Activated naive CD4-positive, alpha-beta T cell treated with anti-CD3 and anti-CD28 coated beads, Interleukin-2, amount 50 U/mL, for 72 hours (primary cell): ENCODE data around the gene NREP. TPM values are rescaled to one million over a fixed set of nuclear protein-coding genes. Genes with fewer than 3 reads are reported as not detected.
"Not testable (repeated sequence)": the region's sequence is repeated elsewhere in the genome, so short reads cannot be mapped to it uniquely, and the experiment has no call there.

Experiments
- ATAC-seq, 2 donors: fragments of 150-1000 bp; cut with Tn5 transposase; 2 replicates each; pipeline ENCODE4 v1.10.0; 2021; ENCODE audit warnings: mild to moderate bottlenecking in 2 of 2, moderate library complexity in 2 of 2
- DNase-seq, 2 donors: peaks; one replicate each; pipeline ENCODE4 v3.0.0; 2021 to 2022; ENCODE audit warnings: low spot score in 2 of 2
- H3K27ac Mint-ChIP-seq, 2 donors: one replicate each; pipeline ENCODE4 v1.8.0; 2022; ENCODE audit warnings: mild to moderate bottlenecking in 2 of 2, mixed read lengths in 2 of 2
- H3K36me3 Mint-ChIP-seq, 2 donors: one replicate each; pipeline ENCODE4 v1.8.0; 2022; ENCODE audit warnings: mixed read lengths in 2 of 2
- H3K9me3 Mint-ChIP-seq, 2 donors: one replicate each; pipeline ENCODE4 v1.8.0; 2022; ENCODE audit warnings: mixed read lengths in 2 of 2
- total RNA-seq, 2 donors: library from RNA; stranded (reverse); gene quantifications; one replicate each; pipeline ENCODE4 v1.2.3, GENCODE V29; 2022

Gene NREP
- total RNA-seq, 2 donors from 2014 or later: 7.7 to 28.7 TPM

GRCh38 chr5:111728941-111729340, 28.1 kb downstream of the NREP start:
- Mint-ChIP-seq H3K36me3 (peaks cover 0 to 30% of the 10 kb centered on the region in 2 donors), H3K27ac (no peak overlapping the region), H3K9me3 (no peaks in the 10 kb centered on the region)
- ATAC-seq: no peak
- DNase-seq: no peak

GRCh38 chr5:111726986-111727385, 30.0 kb downstream of the NREP start:
- Mint-ChIP-seq H3K36me3 (peaks cover 0 to 24% of the 10 kb centered on the region in 2 donors), H3K9me3 (no peaks in the 10 kb centered on the region), H3K27ac (no peak overlapping the region)
- ATAC-seq (no peak), DNase-seq (no peak)

- ATAC-seq: no peak
Observed at GRCh38 chr5:111722140-111722539, 34.9 kb downstream of the NREP start.

DNA sequence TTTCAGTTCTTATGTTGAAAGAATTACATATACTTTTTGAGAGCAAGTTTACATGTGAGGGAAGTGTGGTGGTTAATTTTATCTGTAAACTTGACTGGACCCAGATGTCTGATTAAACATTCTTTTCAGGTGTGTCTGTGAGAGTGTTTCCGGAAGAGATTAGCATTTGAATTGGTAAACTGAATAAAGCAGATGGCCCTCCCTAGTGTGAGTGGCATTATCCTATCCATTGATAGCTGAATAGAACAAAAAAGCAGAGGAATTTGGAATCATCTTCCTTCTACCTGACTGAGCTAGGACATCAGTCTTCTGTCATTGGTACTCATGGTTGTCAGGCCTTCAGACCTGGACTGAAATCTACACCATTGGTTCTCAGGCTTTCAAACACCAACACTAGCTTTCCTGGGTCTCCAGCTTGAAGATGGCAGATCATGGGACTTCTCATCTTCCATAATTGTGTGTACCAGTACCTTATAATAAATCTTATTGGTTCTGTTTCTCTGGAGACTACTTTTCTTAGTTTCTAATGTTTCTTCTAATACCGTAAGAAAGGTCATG, 36.6 kb downstream of the NREP start:
- no peak for ATAC-seq
- Mint-ChIP-seq H3K36me3 (peaks cover 0 to 12% of the 10 kb centered on the region in 2 donors), H3K27ac (no peak overlapping the region), H3K9me3 (peaks cover 5 to 6% of the 10 kb centered on the region in 2 donors)
- DNase-seq: no peak

More at GRCh38 chr5:111722140-111722539, 34.9 kb downstream of the NREP start:
- Mint-ChIP-seq H3K36me3 (peaks cover 0 to 4% of the 10 kb centered on the region in 2 donors), H3K9me3 (no peaks in the 10 kb centered on the region), H3K27ac (no peak overlapping the region)
- no peak for DNase-seq

DNA sequence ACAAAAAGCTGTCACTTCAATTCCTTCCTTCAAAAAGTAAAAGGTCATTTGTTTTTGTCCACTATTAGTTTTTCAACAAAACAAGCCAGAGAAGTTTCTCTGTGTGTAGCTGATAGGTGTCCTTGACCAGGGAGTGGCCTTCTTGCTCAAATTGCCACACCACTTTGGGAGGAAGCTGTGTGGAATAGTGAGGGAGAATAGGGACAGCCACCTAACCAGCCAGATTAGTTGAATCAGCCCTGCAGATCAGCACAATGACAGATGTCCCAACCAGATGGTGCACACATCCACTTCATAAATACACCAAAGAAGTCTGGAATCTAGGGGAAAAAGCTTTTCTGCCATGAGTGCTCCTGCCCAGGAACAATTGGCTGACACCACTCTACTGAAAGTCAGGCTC, 37.2 kb downstream of the NREP start:
- DNase-seq (no peak), ATAC-seq (no peak)
- peaks cover 8 to 10% of the 10 kb centered on the region in 2 donors for H3K9me3 Mint-ChIP-seq
- no peak overlapping the region for H3K27ac Mint-ChIP-seq
- peaks cover 0 to 16% of the 10 kb centered on the region in 2 donors for H3K36me3 Mint-ChIP-seq

GRCh38 chr5:111716789-111717188, 40.2 kb downstream of the NREP start:
- peaks cover 13 to 20% of the 10 kb centered on the region in 2 donors for H3K9me3 Mint-ChIP-seq
- H3K27ac Mint-ChIP-seq, DNase-seq, ATAC-seq: not testable (repeated sequence)
- H3K36me3 Mint-ChIP-seq: peaks cover 8 to 31% of the 10 kb centered on the region in 2 donors

- ATAC-seq: no peak
- H3K27ac Mint-ChIP-seq: no peak overlapping the region
- H3K9me3 Mint-ChIP-seq: peaks cover 0 to 6% of the 10 kb centered on the region in 2 donors
- DNase-seq: no peak
- H3K36me3 Mint-ChIP-seq: no peaks in the 10 kb centered on the region
Observed at GRCh38 chr5:111707630-111708164, 49.3 kb downstream of the NREP start.

GRCh38 chr5:111706345-111706744, 50.6 kb downstream of the NREP start:
- Mint-ChIP-seq H3K9me3 (no peaks in the 10 kb centered on the region), H3K27ac (no peak overlapping the region), H3K36me3 (no peaks in the 10 kb centered on the region)
- ATAC-seq: no peak
- DNase-seq: no peak

DNA sequence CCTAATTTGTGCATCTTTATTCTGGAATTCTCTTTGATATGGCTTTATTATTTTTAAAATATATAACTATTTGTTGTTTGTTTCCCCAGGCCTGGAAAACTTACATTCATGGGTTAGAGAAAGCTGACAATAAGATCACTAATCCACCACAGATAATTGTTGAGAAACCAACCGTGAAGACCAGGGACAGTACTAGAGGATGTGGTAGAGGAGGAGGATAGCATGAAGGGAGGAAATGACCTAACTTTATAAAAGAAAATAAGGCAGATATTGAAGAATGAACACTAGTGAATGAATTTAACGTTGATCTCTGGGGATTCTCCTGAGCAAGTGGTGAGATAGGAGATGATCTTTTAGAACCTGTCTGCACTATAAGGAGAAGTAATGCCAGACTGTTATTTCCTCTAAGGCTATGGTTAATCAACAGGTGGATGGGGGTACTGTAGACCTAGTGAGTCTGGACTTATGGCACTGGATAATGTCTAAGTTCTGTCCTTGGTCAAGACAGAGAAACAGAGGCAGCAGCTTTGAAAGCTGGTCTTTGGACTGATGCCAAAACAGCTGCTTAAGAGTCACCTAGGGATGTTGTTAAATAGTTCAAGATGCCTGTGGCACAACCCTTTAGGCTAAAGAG, 52.4 kb downstream of the NREP start:
- H3K9me3 Mint-ChIP-seq: no peaks in the 10 kb centered on the region
- ATAC-seq: no peak
- no peak overlapping the region for H3K27ac Mint-ChIP-seq
- H3K36me3 Mint-ChIP-seq: no peaks in the 10 kb centered on the region
- no peak for DNase-seq

DNA sequence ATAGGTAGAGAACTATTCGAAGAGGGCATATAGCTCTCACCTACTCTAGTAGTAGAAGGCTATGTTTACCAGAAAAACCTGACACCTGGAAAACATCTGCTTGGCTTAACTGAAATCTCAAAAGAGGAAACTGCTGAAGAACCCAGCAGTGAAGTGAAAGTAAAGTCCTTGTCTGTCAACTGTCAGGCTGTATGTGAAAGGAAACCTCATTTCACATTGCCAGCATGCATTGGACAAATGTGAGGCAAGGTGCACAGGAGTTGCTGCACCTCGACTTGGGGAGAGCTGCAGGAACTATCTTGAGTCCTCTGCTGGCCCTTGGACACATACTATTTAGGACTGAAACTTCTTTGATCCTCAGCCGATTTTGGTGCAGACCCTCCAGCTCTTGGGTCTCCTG, 53.3 kb downstream of the NREP start:
- no peaks in the 10 kb centered on the region for H3K36me3 Mint-ChIP-seq
- H3K9me3 Mint-ChIP-seq: no peaks in the 10 kb centered on the region
- H3K27ac Mint-ChIP-seq: no peak overlapping the region
- DNase-seq (no peak), ATAC-seq (peak in 1 of 2 donors; percentile 29)

GRCh38 chr5:111699976-111700375, 57.0 kb downstream of the NREP start:
- H3K27ac Mint-ChIP-seq: no peak overlapping the region
- H3K36me3 Mint-ChIP-seq: no peaks in the 10 kb centered on the region
- no peaks in the 10 kb centered on the region for H3K9me3 Mint-ChIP-seq
- no peak for ATAC-seq
- no peak for DNase-seq

GRCh38 chr5:111699324-111699723, 57.7 kb downstream of the NREP start:
- H3K9me3 Mint-ChIP-seq: no peaks in the 10 kb centered on the region
- DNase-seq (no peak), ATAC-seq (no peak)
- no peak overlapping the region for H3K27ac Mint-ChIP-seq
- H3K36me3 Mint-ChIP-seq: no peaks in the 10 kb centered on the region

DNA sequence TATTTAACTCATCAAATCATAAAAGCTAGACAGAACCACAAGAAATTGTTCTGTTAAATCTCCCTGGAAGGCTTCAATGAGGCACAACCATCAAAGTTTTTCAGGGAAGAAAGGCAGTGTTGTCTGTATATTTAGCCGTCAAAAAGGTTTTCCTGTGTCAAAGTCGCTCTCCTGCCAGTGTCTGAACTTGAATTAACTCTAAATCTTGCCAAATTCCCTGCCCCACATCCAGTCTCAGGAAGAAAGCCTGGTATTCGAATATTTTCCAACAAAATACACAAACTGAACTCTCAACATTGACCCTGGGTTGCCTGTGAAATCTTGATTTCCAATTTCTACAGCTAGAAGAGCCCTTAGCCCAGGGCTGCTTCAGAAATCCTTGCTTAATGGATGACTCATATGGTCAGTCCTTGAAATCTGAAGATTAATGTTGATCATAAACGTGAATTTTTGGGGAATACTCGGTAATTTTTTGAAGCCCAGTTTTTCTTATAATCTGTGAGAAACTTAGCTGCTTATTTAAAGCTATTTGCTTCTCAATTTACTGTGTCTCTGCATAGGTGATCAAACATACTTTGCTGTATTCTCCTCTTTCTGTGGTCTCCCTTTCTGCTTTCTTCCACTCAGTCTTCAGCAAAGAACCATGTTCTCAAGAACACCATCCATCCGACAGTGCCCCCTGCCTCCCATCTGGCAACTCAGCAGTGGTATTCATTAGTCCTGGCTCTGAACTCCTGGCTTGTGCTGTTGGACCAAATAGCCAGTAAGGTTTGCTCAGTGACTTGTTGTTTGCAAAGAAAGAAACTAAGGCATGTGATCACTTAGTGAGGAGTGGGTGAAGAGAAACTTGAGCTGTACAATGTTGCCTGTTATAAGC, 58.9 kb downstream of the NREP start:
- DNase-seq (no peak), ATAC-seq (no peak)
- H3K27ac Mint-ChIP-seq: no peak overlapping the region
- no peaks in the 10 kb centered on the region for H3K36me3 Mint-ChIP-seq
- H3K9me3 Mint-ChIP-seq: no peaks in the 10 kb centered on the region

GRCh38 chr5:111697215-111697614, 59.8 kb downstream of the NREP start:
- no peaks in the 10 kb centered on the region for H3K36me3 Mint-ChIP-seq
- H3K9me3 Mint-ChIP-seq: no peaks in the 10 kb centered on the region
- no peak overlapping the region for H3K27ac Mint-ChIP-seq
- ATAC-seq (no peak), DNase-seq (no peak)

DNA sequence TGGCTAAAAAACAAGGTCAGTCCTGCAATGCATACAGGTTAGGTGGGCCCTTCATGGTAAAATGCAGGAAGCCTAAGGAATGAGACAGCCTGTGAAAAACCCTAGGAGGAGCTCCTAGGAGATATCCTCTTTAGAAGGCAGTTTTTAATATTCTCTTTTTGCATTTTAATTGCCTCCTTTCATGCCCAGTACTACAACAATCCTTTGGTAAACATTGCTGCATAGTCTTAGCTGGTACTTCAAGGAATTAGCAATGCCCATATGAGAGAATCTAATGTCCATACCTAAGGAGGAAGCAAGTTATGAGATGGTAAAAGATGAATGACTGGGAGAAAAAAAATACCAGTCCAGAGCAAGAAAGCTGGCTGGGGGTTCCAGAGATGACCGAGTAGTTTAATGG, 61.0 kb downstream of the NREP start:
- DNase-seq (no peak), ATAC-seq (no peak)
- Mint-ChIP-seq H3K36me3 (no peaks in the 10 kb centered on the region), H3K27ac (no peak overlapping the region), H3K9me3 (no peaks in the 10 kb centered on the region)

DNA sequence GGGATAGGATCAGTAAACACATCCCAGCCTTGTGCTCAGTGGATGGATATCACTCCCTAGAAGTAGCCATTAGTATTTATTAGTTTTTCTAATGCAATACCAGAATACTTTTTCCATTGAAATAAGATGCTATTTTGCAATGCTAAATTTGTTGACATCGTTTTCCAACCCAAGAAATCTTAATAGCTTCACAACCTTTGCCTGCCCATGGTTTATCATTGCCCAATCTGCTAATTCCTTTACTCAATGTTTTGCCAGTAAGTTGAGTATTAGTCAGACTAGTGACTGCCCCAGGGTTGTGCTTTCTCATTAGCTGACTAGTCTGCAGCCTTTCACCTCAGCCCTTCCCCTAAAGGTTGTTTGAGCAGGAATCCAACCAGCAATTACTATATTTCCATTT, 62.9 kb downstream of the NREP start:
- H3K36me3 Mint-ChIP-seq: no peaks in the 10 kb centered on the region
- H3K9me3 Mint-ChIP-seq: no peaks in the 10 kb centered on the region
- no peak overlapping the region for H3K27ac Mint-ChIP-seq
- ATAC-seq: no peak
- DNase-seq: no peak

DNA sequence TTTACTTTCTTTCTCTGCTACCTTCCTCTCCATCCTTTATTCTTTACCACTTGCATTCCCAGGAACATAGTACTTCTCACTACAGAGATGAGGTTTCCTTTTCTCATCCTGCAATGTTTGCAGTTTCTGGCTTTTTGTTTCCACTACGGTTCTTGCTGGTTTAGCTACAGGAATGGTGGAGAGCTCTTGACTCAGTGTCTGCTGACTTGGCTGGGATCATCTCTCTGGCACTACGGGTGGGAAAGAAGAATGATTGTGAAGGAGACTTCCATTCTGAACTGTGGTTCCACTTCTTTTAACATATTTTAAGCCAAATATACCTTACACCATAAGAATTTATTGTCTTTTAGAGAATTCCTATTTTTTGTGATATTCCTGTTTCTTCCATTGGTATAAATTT, 65.1 kb downstream of the NREP start:
- DNase-seq: no peak
- Mint-ChIP-seq H3K9me3 (no peaks in the 10 kb centered on the region), H3K36me3 (no peaks in the 10 kb centered on the region), H3K27ac (no peak overlapping the region)
- no peak for ATAC-seq
